ENCODE results near the gene TOR1A.

GRCh38 chr9:129828051-129828450, 4.1 kb upstream of the TOR1A start:
- no peak for TF ChIP-seq CTCF (IDR thresholded peaks at IDR 0.05)
- TF ChIP-seq POLR2A (IDR thresholded peaks at IDR 0.05): no peak
- TF ChIP-seq EP300 (IDR thresholded peaks at IDR 0.05): no peak
